Testis (tissue), 3 donors: Measurements from ENCODE around the gene PEAR1. TPM values are rescaled to one million over a fixed set of nuclear protein-coding genes. Genes with fewer than 3 reads are reported as not detected.
A peak's percentile ranks its signal among the peaks of the same experiment; 100 is the strongest.

Source experiments
- DNase-seq: peaks from one replicate; pipeline ENCODE4 v3.0.0-alpha.2; 2019
- H3K27ac ChIP-seq, 2 donors: fragments of 200-600 bp; sonication (generic); one replicate each; pipeline ENCODE4 v1.5.1; 2019
- H3K27me3 ChIP-seq: fragments of 200-600 bp; sonication (generic); one replicate; pipeline ENCODE4 v1.5.1; 2019
- H3K36me3 ChIP-seq: fragments of 200-600 bp; sonication (generic); one replicate; pipeline ENCODE4 v1.5.1; 2017; ENCODE audit warnings: low read depth; ENCODE audit errors: missing control alignments
- H3K4me1 ChIP-seq: fragments of 200-600 bp; sonication (generic); one replicate; pipeline ENCODE4 v1.5.1; 2019
- H3K4me3 ChIP-seq, 2 donors: fragments of 200-600 bp; sonication (generic); one replicate each; pipeline ENCODE4 v1.5.1; 2017 to 2019
- H3K9me3 ChIP-seq: fragments of 200-600 bp; sonication (generic); one replicate; pipeline ENCODE4 v1.5.1; 2017
- POLR2A ChIP-seq: fragments of 450-650 bp; IDR thresholded peaks from one replicate; pipeline ENCODE4 v1.6.1; 2017; ENCODE audit warnings: antibody characterized with exemption, mild to moderate bottlenecking, moderate library complexity
- WGBS, 2 donors: methylation state at CpG; one replicate each; pipeline ENCODE4 v1.1.5; 2018; 5-methylcytosine and 5-hydroxymethylcytosine counted together
- intact Hi-C: fragments of 100-400 bp; cut with DNase I; formaldehyde crosslinking; loops from one replicate; pipeline ENCODE4 v1.15.1; 2023; ENCODE audit warnings: low total_unique reads
- polyA plus RNA-seq: library from polyadenylated mRNA; stranded (reverse); fragments of 350-450 nt; fragmentation: Illumina TruSeq; extraction: RNeasy Lipid Tissue Mini Kit (QIAGEN cat#74804); gene quantifications from one replicate; pipeline ENCODE4 v1.2.3, GENCODE V29; 2014; ENCODE audit warnings: low read depth, low replicate concordance; ENCODE audit not compliant: insufficient read depth
- total RNA-seq, 2 donors: library from RNA; depleted of rRNA; stranded (reverse); fragments of >200 nt; gene quantifications; one replicate each; pipeline ENCODE4 v1.2.3, GENCODE V29; 2016
- TF ChIP-seq, protein P1 (sequence below), 3 experiments: fragments of 450-650 bp in 2 of 3; fragments of 200-600 bp in 1 of 3; sonication (generic) in 1 of 3; IDR thresholded peaks; one replicate each; pipeline ENCODE4 v1.5.1; 2016 to 2019; ENCODE audit warnings: antibody characterized with exemption in 3 of 3, mild to moderate bottlenecking in 2 of 3, moderate library complexity in 1 of 3

The PEAR1 gene
- total and polyA plus RNA-seq, 3 donors from 2014 or later, result 10.5 to 13.8 (median 13.8) TPM

DNA sequence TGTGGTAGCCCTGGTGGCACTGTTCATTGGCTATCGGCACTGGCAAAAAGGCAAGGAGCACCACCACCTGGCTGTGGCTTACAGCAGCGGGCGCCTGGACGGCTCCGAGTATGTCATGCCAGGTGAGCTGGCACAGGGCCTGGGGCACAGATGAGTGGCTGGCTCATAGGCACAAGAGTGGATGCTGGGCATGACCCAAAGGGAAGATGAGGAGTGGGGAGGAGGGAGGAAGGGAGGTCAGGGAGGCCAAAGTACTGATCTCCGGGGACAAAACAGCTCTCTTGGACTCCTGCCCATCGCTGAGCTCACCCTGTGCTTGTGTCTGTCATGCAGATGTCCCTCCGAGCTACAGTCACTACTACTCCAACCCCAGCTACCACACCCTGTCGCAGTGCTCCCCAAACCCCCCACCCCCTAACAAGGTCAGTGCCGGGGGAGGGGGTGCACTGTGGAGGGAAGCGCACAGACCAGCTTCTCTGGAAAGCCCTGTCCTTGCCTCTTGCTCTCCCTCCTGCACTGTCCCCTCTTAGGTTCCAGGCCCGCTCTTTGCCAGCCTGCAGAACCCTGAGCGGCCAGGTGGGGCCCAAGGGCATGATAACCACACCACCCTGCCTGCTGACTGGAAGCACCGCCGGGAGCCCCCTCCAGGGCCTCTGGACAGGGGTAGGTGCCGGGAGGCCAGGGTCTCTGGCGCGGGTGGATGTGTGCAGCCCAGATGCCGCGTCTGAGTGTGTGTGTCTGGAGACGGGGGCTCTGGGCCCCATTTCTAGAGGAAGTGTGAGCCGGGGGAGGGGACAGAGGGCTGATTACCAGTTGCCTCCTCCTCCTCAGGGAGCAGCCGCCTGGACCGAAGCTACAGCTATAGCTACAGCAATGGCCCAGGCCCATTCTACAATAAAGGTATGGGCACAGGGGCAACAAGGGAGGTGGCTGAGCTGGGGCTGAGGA lies 19.6 kb downstream of the PEAR1 start:
- no peak overlapping the region for H3K27ac ChIP-seq
- peak; percentile 65 for DNase-seq
- WGBS, 2 donors, result 65 to 82% methylated on average over 5 to 24 of the region's 24 CpGs
- no peak overlapping the region for H3K4me3 ChIP-seq
- intact Hi-C loops, result no loop called here
- peaks cover 8% of the 10 kb centered on the region for H3K4me1 ChIP-seq
- H3K9me3 ChIP-seq, result no peaks in the 10 kb centered on the region
- H3K27me3 ChIP-seq, result no peaks in the 10 kb centered on the region
- TF ChIP-seq POLR2A, result no peak
- TF ChIP-seq, protein P1, sequence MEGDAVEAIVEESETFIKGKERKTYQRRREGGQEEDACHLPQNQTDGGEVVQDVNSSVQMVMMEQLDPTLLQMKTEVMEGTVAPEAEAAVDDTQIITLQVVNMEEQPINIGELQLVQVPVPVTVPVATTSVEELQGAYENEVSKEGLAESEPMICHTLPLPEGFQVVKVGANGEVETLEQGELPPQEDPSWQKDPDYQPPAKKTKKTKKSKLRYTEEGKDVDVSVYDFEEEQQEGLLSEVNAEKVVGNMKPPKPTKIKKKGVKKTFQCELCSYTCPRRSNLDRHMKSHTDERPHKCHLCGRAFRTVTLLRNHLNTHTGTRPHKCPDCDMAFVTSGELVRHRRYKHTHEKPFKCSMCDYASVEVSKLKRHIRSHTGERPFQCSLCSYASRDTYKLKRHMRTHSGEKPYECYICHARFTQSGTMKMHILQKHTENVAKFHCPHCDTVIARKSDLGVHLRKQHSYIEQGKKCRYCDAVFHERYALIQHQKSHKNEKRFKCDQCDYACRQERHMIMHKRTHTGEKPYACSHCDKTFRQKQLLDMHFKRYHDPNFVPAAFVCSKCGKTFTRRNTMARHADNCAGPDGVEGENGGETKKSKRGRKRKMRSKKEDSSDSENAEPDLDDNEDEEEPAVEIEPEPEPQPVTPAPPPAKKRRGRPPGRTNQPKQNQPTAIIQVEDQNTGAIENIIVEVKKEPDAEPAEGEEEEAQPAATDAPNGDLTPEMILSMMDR (IDR thresholded peaks at IDR 0.05), result no peak
- no peaks in the 10 kb centered on the region for H3K36me3 ChIP-seq

DNA sequence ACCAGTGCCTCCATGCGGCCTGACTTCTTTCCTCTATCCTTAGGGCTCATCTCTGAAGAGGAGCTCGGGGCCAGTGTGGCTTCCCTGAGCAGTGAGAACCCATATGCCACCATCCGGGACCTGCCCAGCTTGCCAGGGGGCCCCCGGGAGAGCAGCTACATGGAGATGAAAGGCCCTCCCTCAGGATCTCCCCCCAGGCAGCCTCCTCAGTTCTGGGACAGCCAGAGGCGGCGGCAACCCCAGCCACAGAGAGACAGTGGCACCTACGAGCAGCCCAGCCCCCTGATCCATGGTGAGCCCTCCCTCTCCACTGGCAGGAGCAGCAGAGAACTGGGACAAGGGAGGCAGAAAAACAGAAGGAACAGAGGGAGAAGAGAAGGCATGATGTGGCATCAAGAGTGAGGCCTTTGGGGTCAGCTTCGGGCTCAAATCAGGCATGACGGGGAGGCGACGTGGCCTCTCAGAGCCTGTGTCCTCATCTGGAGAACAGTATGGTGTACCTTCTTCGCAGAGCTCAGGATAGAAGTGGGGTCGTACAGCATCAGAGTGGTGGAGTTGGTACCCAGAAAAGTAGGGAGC lies 20.4 kb downstream of the PEAR1 start:
- Histone ChIP-seq H3K36me3 (no peaks in the 10 kb centered on the region), H3K9me3 (no peaks in the 10 kb centered on the region), H3K4me3 (no peak overlapping the region), H3K27ac (no peak overlapping the region), H3K4me1 (peaks cover 8% of the 10 kb centered on the region), H3K27me3 (no peaks in the 10 kb centered on the region)
- intact Hi-C loops, result no loop called here
- TF ChIP-seq, protein P1 (IDR thresholded peaks at IDR 0.05), result no peak
- no peak for TF ChIP-seq POLR2A
- no peak for DNase-seq
- 85 to 88% methylated on average over 7 to 12 of the region's 13 CpGs for WGBS, 2 donors

DNA sequence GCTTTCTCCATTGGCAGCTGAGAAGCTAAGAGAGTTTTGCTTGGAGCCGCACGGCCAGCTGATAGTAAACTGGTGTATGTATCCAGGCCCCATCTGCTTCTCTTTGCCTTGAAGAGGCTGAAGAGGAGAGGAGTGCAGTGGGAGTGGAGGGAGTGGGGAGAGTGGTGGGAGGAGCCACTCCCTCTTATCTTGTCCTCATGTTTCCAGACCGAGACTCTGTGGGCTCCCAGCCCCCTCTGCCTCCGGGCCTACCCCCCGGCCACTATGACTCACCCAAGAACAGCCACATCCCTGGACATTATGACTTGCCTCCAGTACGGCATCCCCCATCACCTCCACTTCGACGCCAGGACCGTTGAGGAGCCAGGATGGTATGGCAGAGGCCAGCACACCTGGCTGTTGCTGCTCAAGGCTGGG lies 20.9 kb downstream of the PEAR1 start:
- Histone ChIP-seq H3K36me3 (no peaks in the 10 kb centered on the region), H3K4me1 (peaks cover 8% of the 10 kb centered on the region), H3K27me3 (no peaks in the 10 kb centered on the region), H3K27ac (no peak overlapping the region), H3K9me3 (no peaks in the 10 kb centered on the region), H3K4me3 (no peak overlapping the region)
- WGBS, 2 donors, result 62 to 88% methylated on average over 7 to 9 of the region's 9 CpGs
- TF ChIP-seq, protein P1 (IDR thresholded peaks at IDR 0.05), result no peak
- TF ChIP-seq POLR2A, result no peak
- DNase-seq, result no peak
- intact Hi-C loops, result no loop called here

DNA sequence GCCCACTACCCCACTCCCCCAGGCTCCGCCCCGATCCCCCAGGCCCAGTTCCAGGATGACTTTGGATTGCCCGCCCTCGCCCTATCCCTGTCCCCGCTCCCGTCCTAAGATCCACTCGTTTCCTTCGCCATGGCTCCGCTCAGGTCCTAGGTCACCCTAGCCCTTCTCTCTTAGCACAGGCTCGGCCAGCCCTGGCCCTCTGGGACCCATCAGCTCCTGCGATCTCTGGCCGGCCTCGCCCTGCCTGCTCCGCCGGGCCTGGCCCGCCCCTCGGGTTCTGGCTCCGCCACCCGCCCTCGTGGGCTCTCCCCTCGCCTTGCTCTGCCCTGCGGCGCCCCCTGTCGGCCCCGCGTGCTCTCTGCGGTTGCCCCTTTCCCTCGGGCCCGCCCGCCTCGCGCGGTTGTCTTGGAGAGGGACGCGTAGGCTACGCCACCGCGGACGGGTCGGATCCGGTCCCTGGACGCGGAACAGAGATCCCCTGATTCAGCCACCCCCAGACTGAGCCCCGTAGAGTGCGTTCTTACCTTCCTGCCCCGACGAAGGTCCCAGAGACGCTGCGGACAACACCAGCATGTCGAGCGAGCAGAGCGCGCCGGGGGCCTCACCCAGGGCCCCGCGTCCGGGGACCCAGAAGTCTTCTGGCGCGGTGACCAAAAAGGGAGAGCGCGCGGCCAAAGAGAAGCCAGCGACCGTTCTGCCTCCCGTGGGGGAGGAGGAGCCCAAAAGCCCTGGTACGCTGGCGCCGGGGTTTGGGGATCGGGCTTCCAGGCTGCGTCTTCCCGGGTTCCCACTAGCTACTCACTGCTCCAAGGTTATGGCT lies 26.9 kb downstream of the PEAR1 start, which contains the start of gene LRRC71:
Gene LRRC71, plus strand, starts transcription at position 400 of the 820 bp plus-strand sequence. Its CDS starts 172 bp downstream, at position 572.
- Histone ChIP-seq H3K9me3 (no peaks in the 10 kb centered on the region), H3K27me3 (no peaks in the 10 kb centered on the region), H3K4me1 (peaks cover 10% of the 10 kb centered on the region), H3K36me3 (no peaks in the 10 kb centered on the region), H3K4me3 (peak within 1 kb of the TSS; percentile 9 to 29), H3K27ac (no peak within 1 kb of the TSS)
- intact Hi-C loops, result no loop called here
- no peak for TF ChIP-seq POLR2A
- TF ChIP-seq, protein P1 (IDR thresholded peaks at IDR 0.05), result peak; percentile 78 to 92 (median 82)
- DNase-seq, result peak; percentile 87
- 6 to 12% methylated on average over 24 to 65 of the region's 71 CpGs for WGBS, 2 donors
